ENCODE measurements around the gene PSMD4. TPM values are rescaled to one million over a fixed set of nuclear protein-coding genes. Genes with fewer than 3 reads are reported as not detected.

Gene PSMD4
- total and polyA plus RNA-seq, 2 of the 8 experiments (the other 6 are each of a cell fraction or from before 2014, with no cell fraction given) = 216 to 284 TPM

DNA sequence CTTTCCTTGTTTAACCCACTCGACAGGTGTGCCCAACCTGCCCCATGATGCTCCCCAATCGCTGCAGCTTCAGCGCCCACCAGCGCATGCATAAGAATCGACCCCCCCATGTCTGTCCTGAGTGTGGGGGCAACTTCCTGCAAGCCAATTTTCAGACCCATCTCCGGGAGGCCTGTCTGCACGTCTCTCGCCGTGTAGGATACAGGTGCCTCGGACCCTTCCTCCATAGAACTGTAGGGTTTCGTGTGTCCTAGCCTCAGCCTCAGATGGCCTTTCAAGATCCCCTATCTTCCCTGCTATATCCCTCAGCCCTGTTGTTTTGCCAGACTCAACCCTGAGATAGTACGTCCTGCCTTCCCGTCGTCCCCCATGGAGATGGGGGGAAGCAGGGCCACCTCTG lies 34.0 kb downstream of the PSMD4 start (continued):
- TF ChIP-seq CHD7 (IDR thresholded peaks at IDR 0.05; ENCODE audit: insufficient replicate concordance, low read length) = no peak

Data from H1 (cell line).